ENCODE measurements around the gene ITGB3. TPM values are rescaled to one million over a fixed set of nuclear protein-coding genes. Genes with fewer than 3 reads are reported as not detected.
A peak's percentile ranks its signal among the peaks of the same experiment; 100 is the strongest.

Gene ITGB3
- total and polyA plus RNA-seq, 2 of the 4 experiments (the other 2 are of a cell fraction), result 9.8 to 17.6 TPM

DNA sequence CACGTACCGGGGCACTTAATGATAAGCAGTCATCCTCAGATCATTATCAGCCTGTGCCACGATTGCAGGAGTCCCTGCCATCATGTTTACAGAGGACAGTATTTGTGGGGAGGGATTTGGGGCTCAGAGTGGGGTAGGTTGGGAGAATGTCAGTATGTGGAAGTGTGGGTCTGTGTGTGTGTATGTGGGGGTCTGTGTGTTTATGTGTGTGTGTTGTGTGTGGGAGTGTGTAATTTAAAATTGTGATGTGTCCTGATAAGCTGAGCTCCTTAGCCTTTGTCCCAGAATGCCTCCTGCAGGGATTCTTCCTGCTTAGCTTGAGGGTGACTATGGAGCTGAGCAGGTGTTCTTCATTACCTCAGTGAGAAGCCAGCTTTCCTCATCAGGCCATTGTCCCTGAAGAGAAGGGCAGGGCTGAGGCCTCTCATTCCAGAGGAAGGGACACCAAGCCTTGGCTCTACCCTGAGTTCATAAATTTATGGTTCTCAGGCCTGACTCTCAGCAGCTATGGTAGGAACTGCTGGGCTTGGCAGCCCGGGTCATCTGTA, 56.6 kb downstream of the ITGB3 start:
- Histone ChIP-seq H2AK9ac (replicated peaks; ENCODE audit: low read depth, low read length, poor library complexity) (no peak overlapping the region), H3K4me2 (ENCODE audit: low read depth, low read length) (no peak overlapping the region), H3K23ac (ENCODE audit: low read depth, low read length) (no peak overlapping the region), H2BK20ac (ENCODE audit: low read depth, low read length) (peak overlapping the region; percentile 70; the same call in 1 of the 2 replicates), H3K9ac (ENCODE audit: low read depth, low read length) (no peak overlapping the region), H3K9me3 (ENCODE audit: control insufficient read depth, insufficient read depth, low read length) (no peaks in the 10 kb centered on the region), H2BK5ac (ENCODE audit: low read depth, low read length, poor library complexity, severe bottlenecking) (peak overlapping the region; percentile 37), H3K56ac (ENCODE audit: extremely low read depth, insufficient read depth, low read length) (no peak overlapping the region), H3K9me1 (ENCODE audit: insufficient read depth, low read length) (peaks cover 12% of the 10 kb centered on the region), H2AK5ac (ENCODE audit: low read depth, low read length) (peak overlapping the region; percentile 78), H3K4ac (ENCODE audit: low read depth, low read length) (peak overlapping the region; percentile 31; the same call in 1 of the 2 replicates), H2BK120ac (ENCODE audit: low read depth, low read length) (peak overlapping the region; percentile 21; the same call in 1 of the 2 replicates), H4K5ac (ENCODE audit: low read depth, low read length) (no peak overlapping the region), H3K4me1 (ENCODE audit: control insufficient read depth, insufficient read depth, low read length) (peaks cover 10% of the 10 kb centered on the region), H4K20me1 (ENCODE audit: insufficient read depth, low read length) (no peaks in the 10 kb centered on the region), H3K27ac (ENCODE audit: insufficient read depth, low read length) (no peak overlapping the region), H4K91ac (ENCODE audit: insufficient read depth, low read depth, low read length) (peak overlapping the region; percentile 23; the same call in 1 of the 2 replicates), H3K4me3 (ENCODE audit: insufficient read depth, low read depth, low read length) (no peak overlapping the region), H3K36me3 (ENCODE audit: control insufficient read depth, insufficient read depth, low read length) (peaks cover 23% of the 10 kb centered on the region), H2BK15ac (ENCODE audit: low read depth, low read length) (peak overlapping the region; percentile 66; the same call in 2 of the 3 replicates), H3K14ac (replicated peaks; ENCODE audit: low read depth, low read length) (no peak overlapping the region), H4K8ac (ENCODE audit: low read depth in 2 of 2, low read length in 2 of 2) (peak overlapping the region in 1 of 2 experiments; percentile 16; a peak in 1 of 4 replicates), H2AFZ (replicated peaks; ENCODE audit: low read length, poor library complexity) (no peak overlapping the region), H3K79me1 (ENCODE audit: low read depth in 1 of 2, low read length in 2 of 2) (peaks cover 0 to 9% of the 10 kb centered on the region in 2 experiments; a peak in 1 of 4 replicates), H3K27me3 (ENCODE audit: control insufficient read depth, insufficient read depth, low read length) (no peaks in the 10 kb centered on the region), H3K18ac (ENCODE audit: low read depth, low read length) (no peak overlapping the region)
- WGBS, 2 experiments (ENCODE audit: extremely low coverage in 2 of 2, insufficient read length in 1 of 2), result no CpG with 5 or more reads among the region's 4 CpGs
- ChIA-PET CTCF (no interaction called here), POLR2A (ENCODE audit: unreplicated experiment) (interaction anchor here (0.6 to 0.9 kb wide), 2 partner anchors 14 to 35 kb away, joined by 3 to 5 read pairs; no protein-coding TSS in a partner anchor)
- BruUV-seq (replicated peaks), result no TSS peak
- in situ Hi-C loops (cut with MboI; ENCODE audit: low sequenced_read_pairs) (loop anchor here (5.0 kb wide), 1 partner anchor 78 kb away; no protein-coding TSS in a partner anchor), dilution Hi-C loops (cut with HindIII; ENCODE audit: low sequenced_read_pairs, unreplicated experiment) (no loop called here), intact Hi-C loops (cut with micrococcal nuclease) (no loop called here)
- no peak for DNase-seq
- no peak for ATAC-seq (ENCODE audit: low read depth)
- no peak for TF ChIP-seq MAFK (IDR thresholded peaks at IDR 0.05; ENCODE audit: low read depth, low read length)
- no peak for TF ChIP-seq BHLHE40 (IDR thresholded peaks at IDR 0.05; ENCODE audit: low read depth, low read length)
- TF ChIP-seq, protein P1, sequence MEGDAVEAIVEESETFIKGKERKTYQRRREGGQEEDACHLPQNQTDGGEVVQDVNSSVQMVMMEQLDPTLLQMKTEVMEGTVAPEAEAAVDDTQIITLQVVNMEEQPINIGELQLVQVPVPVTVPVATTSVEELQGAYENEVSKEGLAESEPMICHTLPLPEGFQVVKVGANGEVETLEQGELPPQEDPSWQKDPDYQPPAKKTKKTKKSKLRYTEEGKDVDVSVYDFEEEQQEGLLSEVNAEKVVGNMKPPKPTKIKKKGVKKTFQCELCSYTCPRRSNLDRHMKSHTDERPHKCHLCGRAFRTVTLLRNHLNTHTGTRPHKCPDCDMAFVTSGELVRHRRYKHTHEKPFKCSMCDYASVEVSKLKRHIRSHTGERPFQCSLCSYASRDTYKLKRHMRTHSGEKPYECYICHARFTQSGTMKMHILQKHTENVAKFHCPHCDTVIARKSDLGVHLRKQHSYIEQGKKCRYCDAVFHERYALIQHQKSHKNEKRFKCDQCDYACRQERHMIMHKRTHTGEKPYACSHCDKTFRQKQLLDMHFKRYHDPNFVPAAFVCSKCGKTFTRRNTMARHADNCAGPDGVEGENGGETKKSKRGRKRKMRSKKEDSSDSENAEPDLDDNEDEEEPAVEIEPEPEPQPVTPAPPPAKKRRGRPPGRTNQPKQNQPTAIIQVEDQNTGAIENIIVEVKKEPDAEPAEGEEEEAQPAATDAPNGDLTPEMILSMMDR (conservative IDR thresholded peaks at IDR 0.05; ENCODE audit: low read depth, low read length), result no peak
- TF ChIP-seq RAD21 (IDR thresholded peaks at IDR 0.05; ENCODE audit: low read length), result no peak
- TF ChIP-seq NFE2L2 (IDR thresholded peaks at IDR 0.05; ENCODE audit: low read depth, low read length), result no peak
- TF ChIP-seq, protein P2, sequence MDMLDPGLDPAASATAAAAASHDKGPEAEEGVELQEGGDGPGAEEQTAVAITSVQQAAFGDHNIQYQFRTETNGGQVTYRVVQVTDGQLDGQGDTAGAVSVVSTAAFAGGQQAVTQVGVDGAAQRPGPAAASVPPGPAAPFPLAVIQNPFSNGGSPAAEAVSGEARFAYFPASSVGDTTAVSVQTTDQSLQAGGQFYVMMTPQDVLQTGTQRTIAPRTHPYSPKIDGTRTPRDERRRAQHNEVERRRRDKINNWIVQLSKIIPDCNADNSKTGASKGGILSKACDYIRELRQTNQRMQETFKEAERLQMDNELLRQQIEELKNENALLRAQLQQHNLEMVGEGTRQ (IDR thresholded peaks at IDR 0.05; ENCODE audit: low read depth, low read length), result no peak
- no peak for TF ChIP-seq MXI1 (IDR thresholded peaks at IDR 0.05; ENCODE audit: borderline replicate concordance, low read depth, low read length)
- TF ChIP-seq FOS (IDR thresholded peaks at IDR 0.05; ENCODE audit: low read depth, low read length), result no peak
- no peak for TF ChIP-seq MAZ (IDR thresholded peaks at IDR 0.05; ENCODE audit: borderline replicate concordance, low read depth, low read length)
